Measurements from ENCODE around the gene ATP6V0B. TPM values are rescaled to one million over a fixed set of nuclear protein-coding genes. Genes with fewer than 3 reads are reported as not detected.

The ATP6V0B gene
- total RNA-seq, 1 donor: 89.4 TPM

- Histone ChIP-seq H2AFZ (ENCODE audit: low read length) (peak within 1 kb of the TSS; percentile 71), H3K4me2 (ENCODE audit: insufficient read depth, low read length) (peak within 1 kb of the TSS; percentile 89), H3K36me3 (ENCODE audit: insufficient read depth, low read length) (no peaks in the 10 kb centered on the region), H3K79me2 (ENCODE audit: insufficient read depth, low read length) (no peaks in the 10 kb centered on the region), H3K27me3 (ENCODE audit: insufficient read depth, low read length) (no peaks in the 10 kb centered on the region), H3K27ac (ENCODE audit: low read depth, low read length) (peak within 1 kb of the TSS; percentile 80), H3K9me3 (ENCODE audit: low read depth, low read length) (no peaks in the 10 kb centered on the region), H3K4me1 (ENCODE audit: insufficient read depth, low read length) (peaks cover 11% of the 10 kb centered on the region), H4K20me1 (ENCODE audit: insufficient read depth, low read length) (no peaks in the 10 kb centered on the region), H3K4me3 (ENCODE audit: insufficient read depth, low read length) (peak within 1 kb of the TSS; percentile 82)
- TF ChIP-seq CTCF (IDR thresholded peaks at IDR 0.05; ENCODE audit: extremely low read depth, low read depth, low read length): no peak
- peak; percentile 99 for DNase-seq (ENCODE audit: insufficient read length, low spot score, missing footprints)
Measured at GRCh38 chr1:43991476-43992231, 16.9 kb downstream of the ATP6V0B start, which contains the start of gene CCDC24. Gene CCDC24 (plus strand): TSS chr1:43991599. CDS start chr1:43991879, 280 bp downstream.

- H2AFZ ChIP-seq (ENCODE audit: low read length): peak overlapping the region; percentile 29
- no peaks in the 10 kb centered on the region for H3K36me3 ChIP-seq (ENCODE audit: insufficient read depth, low read length)
Measured at GRCh38 chr1:43992232-43992995, 17.7 kb downstream of the ATP6V0B start.

DNA sequence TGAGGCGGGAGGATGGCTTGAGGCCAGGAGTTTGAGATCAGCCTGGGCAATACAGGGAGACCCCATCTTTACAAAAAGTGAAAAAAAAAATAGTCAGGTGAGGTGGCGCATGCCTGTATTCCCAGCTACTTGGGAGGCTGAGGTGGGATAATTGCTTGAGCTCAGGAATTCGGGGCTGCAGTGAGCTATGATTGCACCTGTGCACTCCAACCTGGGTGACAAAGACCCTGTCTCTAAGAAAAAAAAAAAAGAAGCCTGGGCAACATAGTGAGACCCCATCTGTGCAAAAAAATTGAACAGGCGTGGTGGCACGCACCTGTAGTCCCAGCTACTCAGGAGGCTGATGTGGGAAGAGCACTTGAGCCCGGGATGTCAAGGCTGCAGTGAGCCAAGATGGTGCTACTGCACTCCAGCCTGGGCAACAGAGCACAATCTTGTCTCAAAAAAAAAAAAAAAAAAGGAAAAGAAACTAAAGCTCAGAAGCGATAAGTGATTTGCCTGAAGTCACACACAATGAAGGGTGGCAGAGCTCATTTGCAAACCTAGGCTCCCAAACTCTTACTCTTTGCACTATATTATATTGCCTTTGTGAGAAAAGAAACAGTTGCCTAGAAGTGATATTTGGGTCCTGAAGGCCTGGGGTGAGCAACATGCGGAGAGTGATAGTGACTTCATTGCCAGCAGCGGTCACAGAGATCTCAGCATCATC lies 18.6 kb downstream of the ATP6V0B start:
- Histone ChIP-seq H3K27me3 (ENCODE audit: insufficient read depth, low read length) (no peaks in the 10 kb centered on the region), H3K9me3 (ENCODE audit: low read depth, low read length) (no peaks in the 10 kb centered on the region), H3K4me1 (ENCODE audit: insufficient read depth, low read length) (peaks cover 11% of the 10 kb centered on the region), H3K27ac (ENCODE audit: low read depth, low read length) (no peak overlapping the region), H3K79me2 (ENCODE audit: insufficient read depth, low read length) (no peaks in the 10 kb centered on the region), H4K20me1 (ENCODE audit: insufficient read depth, low read length) (no peaks in the 10 kb centered on the region), H3K4me3 (ENCODE audit: insufficient read depth, low read length) (no peak overlapping the region), H3K36me3 (ENCODE audit: insufficient read depth, low read length) (no peaks in the 10 kb centered on the region), H3K4me2 (ENCODE audit: insufficient read depth, low read length) (no peak overlapping the region), H2AFZ (ENCODE audit: low read length) (no peak overlapping the region)
- no peak for DNase-seq (ENCODE audit: insufficient read length, low spot score, missing footprints)
- no peak for TF ChIP-seq CTCF (IDR thresholded peaks at IDR 0.05; ENCODE audit: extremely low read depth, low read depth, low read length)

More at GRCh38 chr1:43992232-43992995, 17.7 kb downstream of the ATP6V0B start:
- peaks cover 11% of the 10 kb centered on the region for H3K4me1 ChIP-seq (ENCODE audit: insufficient read depth, low read length)
- H3K4me2 ChIP-seq (ENCODE audit: insufficient read depth, low read length): peak overlapping the region; percentile 89
- H3K27me3 ChIP-seq (ENCODE audit: insufficient read depth, low read length): no peaks in the 10 kb centered on the region
- no peak for TF ChIP-seq CTCF (IDR thresholded peaks at IDR 0.05; ENCODE audit: extremely low read depth, low read depth, low read length)
- no peak for DNase-seq (ENCODE audit: insufficient read length, low spot score, missing footprints)
- H3K79me2 ChIP-seq (ENCODE audit: insufficient read depth, low read length): no peaks in the 10 kb centered on the region
- H3K9me3 ChIP-seq (ENCODE audit: low read depth, low read length): no peaks in the 10 kb centered on the region
- no peak overlapping the region for H3K27ac ChIP-seq (ENCODE audit: low read depth, low read length)
- peak overlapping the region; percentile 82 for H3K4me3 ChIP-seq (ENCODE audit: insufficient read depth, low read length)
- H4K20me1 ChIP-seq (ENCODE audit: insufficient read depth, low read length): no peaks in the 10 kb centered on the region
